Measurements from ENCODE around the gene GPR4.

The GPR4 gene

DNA sequence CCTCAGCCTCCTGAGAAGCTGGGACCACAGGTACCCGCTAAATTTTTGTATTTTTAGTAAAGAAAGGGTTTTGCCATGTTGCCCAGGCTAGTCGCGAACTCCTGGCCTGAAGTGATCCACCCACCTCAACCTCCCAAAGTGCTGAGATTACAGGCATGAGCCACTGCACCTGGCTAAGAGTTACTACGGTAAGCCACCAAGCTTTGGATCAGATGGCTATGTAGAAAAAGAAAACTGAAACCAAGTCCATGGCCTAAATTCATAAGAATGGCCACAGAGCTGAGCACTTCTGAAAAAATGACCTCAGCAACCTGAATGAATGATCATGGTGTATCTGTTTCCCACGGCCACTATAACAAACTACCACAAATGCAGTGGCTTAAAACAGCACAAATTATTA, 26.8 kb downstream of the GPR4 start:
- H3K9me3 ChIP-seq (ENCODE audit: control insufficient read depth, low read length) = no peaks in the 10 kb centered on the region
- no peak for DNase-seq
- H3K4me1 ChIP-seq (ENCODE audit: control insufficient read depth, insufficient read depth, low read length, poor library complexity, severe bottlenecking) = no peaks in the 10 kb centered on the region
- H3K4me3 ChIP-seq (ENCODE audit: insufficient read depth, low read depth, low read length, poor library complexity, severe bottlenecking) = no peak overlapping the region
- no peak overlapping the region for H3K27ac ChIP-seq (ENCODE audit: insufficient read depth, low read length, poor library complexity, severe bottlenecking)
- H3K36me3 ChIP-seq (ENCODE audit: control insufficient read depth, insufficient read depth, low read length) = no peaks in the 10 kb centered on the region
- H3K27me3 ChIP-seq (replicated peaks; ENCODE audit: control insufficient read depth, insufficient read depth, low read length, poor library complexity, severe bottlenecking) = no peaks in the 10 kb centered on the region

- H3K4me1 ChIP-seq (ENCODE audit: control insufficient read depth, insufficient read depth, low read length, poor library complexity, severe bottlenecking) = no peaks in the 10 kb centered on the region
- DNase-seq = no peak
- no peaks in the 10 kb centered on the region for H3K36me3 ChIP-seq (ENCODE audit: control insufficient read depth, insufficient read depth, low read length)
- no peak overlapping the region for H3K4me3 ChIP-seq (ENCODE audit: insufficient read depth, low read depth, low read length, poor library complexity, severe bottlenecking)
- H3K27ac ChIP-seq (ENCODE audit: insufficient read depth, low read length, poor library complexity, severe bottlenecking) = no peak overlapping the region
- no peaks in the 10 kb centered on the region for H3K9me3 ChIP-seq (ENCODE audit: control insufficient read depth, low read length)
- H3K27me3 ChIP-seq (replicated peaks; ENCODE audit: control insufficient read depth, insufficient read depth, low read length, poor library complexity, severe bottlenecking) = no peaks in the 10 kb centered on the region
Observed at GRCh38 chr19:45574526-45574925, 27.5 kb downstream of the GPR4 start.

GRCh38 chr19:45571457-45572220, 30.4 kb downstream of the GPR4 start:
- no peaks in the 10 kb centered on the region for H3K4me1 ChIP-seq (ENCODE audit: control insufficient read depth, insufficient read depth, low read length, poor library complexity, severe bottlenecking)
- H3K27ac ChIP-seq (ENCODE audit: insufficient read depth, low read length, poor library complexity, severe bottlenecking) = no peak overlapping the region
- DNase-seq = no peak
- no peaks in the 10 kb centered on the region for H3K9me3 ChIP-seq (ENCODE audit: control insufficient read depth, low read length)
- no peaks in the 10 kb centered on the region for H3K36me3 ChIP-seq (ENCODE audit: control insufficient read depth, insufficient read depth, low read length)
- H3K27me3 ChIP-seq (replicated peaks; ENCODE audit: control insufficient read depth, insufficient read depth, low read length, poor library complexity, severe bottlenecking) = no peaks in the 10 kb centered on the region
- H3K4me3 ChIP-seq (ENCODE audit: insufficient read depth, low read depth, low read length, poor library complexity, severe bottlenecking) = no peak overlapping the region

- DNase-seq = peak in 2 of 3 donors; percentile 11 to 28
- no peaks in the 10 kb centered on the region for H3K27me3 ChIP-seq (replicated peaks; ENCODE audit: control insufficient read depth, insufficient read depth, low read length, poor library complexity, severe bottlenecking)
Observed at GRCh38 chr19:45569619-45570421, 32.2 kb downstream of the GPR4 start.

GRCh38 chr19:45568732-45569131, 33.3 kb downstream of the GPR4 start:
- Histone ChIP-seq H3K36me3 (ENCODE audit: control insufficient read depth, insufficient read depth, low read length) (no peaks in the 10 kb centered on the region), H3K9me3 (ENCODE audit: control insufficient read depth, low read length) (no peaks in the 10 kb centered on the region), H3K4me3 (ENCODE audit: insufficient read depth, low read depth, low read length, poor library complexity, severe bottlenecking) (no peak overlapping the region), H3K4me1 (ENCODE audit: control insufficient read depth, insufficient read depth, low read length, poor library complexity, severe bottlenecking) (peaks cover 4% of the 10 kb centered on the region), H3K27me3 (replicated peaks; ENCODE audit: control insufficient read depth, insufficient read depth, low read length, poor library complexity, severe bottlenecking) (no peaks in the 10 kb centered on the region), H3K27ac (ENCODE audit: insufficient read depth, low read length, poor library complexity, severe bottlenecking) (no peak overlapping the region)
- no peak for DNase-seq

More at GRCh38 chr19:45569619-45570421, 32.2 kb downstream of the GPR4 start:
- no peaks in the 10 kb centered on the region for H3K9me3 ChIP-seq (ENCODE audit: control insufficient read depth, low read length)
- H3K4me1 ChIP-seq (ENCODE audit: control insufficient read depth, insufficient read depth, low read length, poor library complexity, severe bottlenecking) = no peaks in the 10 kb centered on the region
- H3K4me3 ChIP-seq (ENCODE audit: insufficient read depth, low read depth, low read length, poor library complexity, severe bottlenecking) = no peak overlapping the region
- no peaks in the 10 kb centered on the region for H3K36me3 ChIP-seq (ENCODE audit: control insufficient read depth, insufficient read depth, low read length)
- H3K27ac ChIP-seq (ENCODE audit: insufficient read depth, low read length, poor library complexity, severe bottlenecking) = no peak overlapping the region

DNA sequence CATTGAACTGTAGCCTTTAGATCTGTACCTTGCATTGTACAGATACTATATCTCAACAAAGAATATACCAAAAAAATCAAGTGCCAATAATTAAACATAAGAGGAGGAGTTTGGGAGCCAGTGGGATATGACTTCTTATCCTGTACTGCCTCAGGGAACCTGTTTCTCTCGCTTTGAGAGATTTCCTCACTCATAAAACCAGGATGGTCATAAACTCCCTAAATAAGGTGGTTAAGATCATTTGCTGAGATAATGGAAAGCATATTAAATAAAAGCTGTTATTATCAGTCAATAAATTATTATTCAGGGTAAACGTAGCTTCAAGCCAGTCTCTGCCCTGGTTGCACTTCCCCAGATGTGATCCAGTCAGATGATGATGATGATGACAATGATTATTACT, 34.4 kb downstream of the GPR4 start:
- Histone ChIP-seq H3K4me1 (ENCODE audit: control insufficient read depth, insufficient read depth, low read length, poor library complexity, severe bottlenecking) (peaks cover 7% of the 10 kb centered on the region), H3K9me3 (ENCODE audit: control insufficient read depth, low read length) (no peaks in the 10 kb centered on the region), H3K4me3 (ENCODE audit: insufficient read depth, low read depth, low read length, poor library complexity, severe bottlenecking) (no peak overlapping the region), H3K36me3 (ENCODE audit: control insufficient read depth, insufficient read depth, low read length) (no peaks in the 10 kb centered on the region), H3K27me3 (replicated peaks; ENCODE audit: control insufficient read depth, insufficient read depth, low read length, poor library complexity, severe bottlenecking) (no peaks in the 10 kb centered on the region), H3K27ac (ENCODE audit: insufficient read depth, low read length, poor library complexity, severe bottlenecking) (no peak overlapping the region)
- no peak for DNase-seq

- H3K27me3 ChIP-seq (replicated peaks; ENCODE audit: control insufficient read depth, insufficient read depth, low read length, poor library complexity, severe bottlenecking) = no peaks in the 10 kb centered on the region
Observed at GRCh38 chr19:45564131-45564780, 37.8 kb downstream of the GPR4 start.

GRCh38 chr19:45560686-45561085, 41.3 kb downstream of the GPR4 start:
- no peak overlapping the region for H3K4me3 ChIP-seq (ENCODE audit: insufficient read depth, low read depth, low read length, poor library complexity, severe bottlenecking)
- H3K36me3 ChIP-seq (ENCODE audit: control insufficient read depth, insufficient read depth, low read length) = no peaks in the 10 kb centered on the region
- H3K27me3 ChIP-seq (replicated peaks; ENCODE audit: control insufficient read depth, insufficient read depth, low read length, poor library complexity, severe bottlenecking) = no peaks in the 10 kb centered on the region
- peaks cover 12% of the 10 kb centered on the region for H3K4me1 ChIP-seq (ENCODE audit: control insufficient read depth, insufficient read depth, low read length, poor library complexity, severe bottlenecking)
- H3K9me3 ChIP-seq (ENCODE audit: control insufficient read depth, low read length) = no peaks in the 10 kb centered on the region
- no peak overlapping the region for H3K27ac ChIP-seq (ENCODE audit: insufficient read depth, low read length, poor library complexity, severe bottlenecking)
- DNase-seq = no peak

More at GRCh38 chr19:45564131-45564780, 37.8 kb downstream of the GPR4 start:
- Histone ChIP-seq H3K4me1 (ENCODE audit: control insufficient read depth, insufficient read depth, low read length, poor library complexity, severe bottlenecking) (peaks cover 10% of the 10 kb centered on the region), H3K9me3 (ENCODE audit: control insufficient read depth, low read length) (no peaks in the 10 kb centered on the region), H3K4me3 (ENCODE audit: insufficient read depth, low read depth, low read length, poor library complexity, severe bottlenecking) (no peak overlapping the region), H3K27ac (ENCODE audit: insufficient read depth, low read length, poor library complexity, severe bottlenecking) (peak overlapping the region; percentile 18), H3K36me3 (ENCODE audit: control insufficient read depth, insufficient read depth, low read length) (no peaks in the 10 kb centered on the region)
- no peak for DNase-seq

DNA sequence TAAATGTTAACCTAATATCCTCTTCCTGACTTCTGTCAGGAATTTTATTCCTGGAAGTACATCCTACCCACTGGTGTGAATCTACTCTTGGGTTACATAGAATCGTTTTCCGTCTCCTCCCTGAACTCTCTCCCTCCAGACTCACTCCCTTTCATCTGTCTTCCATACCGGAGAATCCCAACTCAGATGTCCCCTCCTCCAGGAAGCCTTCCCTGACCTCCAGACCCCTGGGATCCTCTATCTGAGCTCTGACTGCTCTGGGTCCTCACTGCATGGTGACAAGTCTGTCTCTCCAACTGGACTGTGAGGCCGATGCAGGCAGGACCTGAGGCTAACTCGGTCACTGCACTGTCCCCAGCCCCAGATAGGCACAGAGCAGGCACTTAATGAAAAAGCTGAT, 42.0 kb downstream of the GPR4 start:
- Histone ChIP-seq H3K4me1 (ENCODE audit: control insufficient read depth, insufficient read depth, low read length, poor library complexity, severe bottlenecking) (peaks cover 12% of the 10 kb centered on the region), H3K27ac (ENCODE audit: insufficient read depth, low read length, poor library complexity, severe bottlenecking) (no peak overlapping the region), H3K4me3 (ENCODE audit: insufficient read depth, low read depth, low read length, poor library complexity, severe bottlenecking) (no peak overlapping the region), H3K27me3 (replicated peaks; ENCODE audit: control insufficient read depth, insufficient read depth, low read length, poor library complexity, severe bottlenecking) (no peaks in the 10 kb centered on the region), H3K36me3 (ENCODE audit: control insufficient read depth, insufficient read depth, low read length) (no peaks in the 10 kb centered on the region), H3K9me3 (ENCODE audit: control insufficient read depth, low read length) (no peaks in the 10 kb centered on the region)
- no peak for DNase-seq
